Lung (tissue), 12 donors: ENCODE measurements around the gene OR2A25. TPM values are rescaled to one million over a fixed set of nuclear protein-coding genes. Genes with fewer than 3 reads are reported as not detected.
A peak's percentile ranks its signal among the peaks of the same experiment; 100 is the strongest.

Experiments
- ATAC-seq: fragments of 200-7000 bp; cut with Tn5 transposase; one replicate; pipeline ENCODE4 v1.9.1; 2020; ENCODE audit warnings: moderate number of reproducible peaks; ENCODE audit not compliant: insufficient read depth, low FRiP score
- DNase-seq, 3 donors: peaks; one replicate each; pipeline ENCODE4 v3.0.0-alpha.2; 2013 to 2017
- H3K27ac ChIP-seq, 2 donors: one replicate each; pipeline ENCODE4 v1.5.1; 2013; ENCODE audit warnings: mild to moderate bottlenecking in 2 of 2, moderate library complexity in 2 of 2, control low read depth in 1 of 2, inconsistent platforms in 1 of 2, low read depth in 1 of 2, low read length in 1 of 2
- H3K27me3 ChIP-seq, 3 donors: one replicate each; pipeline ENCODE4 v1.5.1; 2013; ENCODE audit warnings: low read length in 2 of 3; ENCODE audit not compliant: control insufficient read depth in 3 of 3, insufficient read depth in 3 of 3
- H3K36me3 ChIP-seq, 4 donors: one replicate each; pipeline ENCODE4 v1.5.1; 2013; ENCODE audit warnings: low read length in 4 of 4, mild to moderate bottlenecking in 1 of 4, moderate library complexity in 1 of 4; ENCODE audit not compliant: control insufficient read depth in 4 of 4, insufficient read depth in 4 of 4
- H3K4me1 ChIP-seq, 5 donors: one replicate each; pipeline ENCODE4 v1.5.1; 2013; ENCODE audit warnings: low read length in 5 of 5, mild to moderate bottlenecking in 2 of 5, moderate library complexity in 1 of 5; ENCODE audit not compliant: control insufficient read depth in 5 of 5, insufficient read depth in 5 of 5
- H3K4me3 ChIP-seq: one replicate; pipeline ENCODE4 v1.5.1; 2013; ENCODE audit warnings: mild to moderate bottlenecking, control low read depth, moderate library complexity
- H3K9ac ChIP-seq, 2 donors: one replicate each; pipeline ENCODE4 v1.5.1; 2013; ENCODE audit warnings: low read length in 2 of 2, control low read depth in 1 of 2; ENCODE audit not compliant: insufficient read depth in 1 of 2
- H3K9me3 ChIP-seq, 4 donors: one replicate each; pipeline ENCODE4 v1.5.1; 2013; ENCODE audit warnings: low read length in 3 of 4, mild to moderate bottlenecking in 1 of 4, moderate library complexity in 1 of 4; ENCODE audit not compliant: control insufficient read depth in 4 of 4, insufficient read depth in 3 of 4
- CTCF ChIP-seq: IDR thresholded peaks from 2 replicates; pipeline ENCODE4 v1.5.1; 2012; ENCODE audit warnings: mild to moderate bottlenecking; ENCODE audit errors: control extremely low read depth, extremely low read depth
- WGBS, 2 donors: extraction: QIAGEN DNeasy Blood & Tissue Kit; methylation state at CpG; one replicate each; pipeline ENCODE4 v1.1.7; 2013; 5-methylcytosine and 5-hydroxymethylcytosine counted together
- polyA plus RNA-seq, 2 donors: library from polyadenylated mRNA; stranded (reverse); fragments of 200-250 nt; gene quantifications; one replicate each; pipeline ENCODE4 v1.2.1, GENCODE V29; 2013
- total RNA-seq, 2 donors: library from RNA; depleted of rRNA in 1 of 2; stranded (reverse); fragments of >200 nt in 1 of 2; gene quantifications; one replicate each; pipeline ENCODE4 v1.2.1, GENCODE V29; 2014 to 2021
- donor health status: control.
- donor health status: control.
- donor health status: Bipolar disorder and iron deficiency.
- donor health status: healthy.
- donor health status: DM: yes; HTN: yes; CAD: no.

The OR2A25 gene
- total and polyA plus RNA-seq, 4 donors = not detected

- 46 to 57% methylated on average over 1 of the region's 1 CpG for WGBS, 2 donors
- Histone ChIP-seq H3K4me3 (no peak overlapping the region), H3K4me1 (peaks cover 0 to 55% (median 0%) of the 10 kb centered on the region in 5 donors), H3K36me3 (no peaks in the 10 kb centered on the region), H3K9ac (no peak overlapping the region), H3K27ac (no peak overlapping the region), H3K9me3 (no peaks in the 10 kb centered on the region), H3K27me3 (peaks cover 0 to 3% (median 0%) of the 10 kb centered on the region in 3 donors)
- ATAC-seq (no peak), DNase-seq (peak in 2 of 3 donors; percentile 47 to 58)
- no peak for TF ChIP-seq CTCF
Measured at GRCh38 chr7:144032985-144033709, 36.5 kb upstream of the OR2A25 start.

GRCh38 chr7:144035385-144035784 is 34.2 kb upstream of the OR2A25 start:
- Histone ChIP-seq H3K27me3 (no peaks in the 10 kb centered on the region), H3K9me3 (no peaks in the 10 kb centered on the region), H3K27ac (no peak overlapping the region), H3K36me3 (no peaks in the 10 kb centered on the region), H3K9ac (no peak overlapping the region), H3K4me1 (peaks cover 0 to 56% (median 0%) of the 10 kb centered on the region in 5 donors), H3K4me3 (no peak overlapping the region)
- DNase-seq = no peak
- no peak for TF ChIP-seq CTCF
- no peak for ATAC-seq

GRCh38 chr7:144036302-144036885 is 33.2 kb upstream of the OR2A25 start:
- H3K27ac ChIP-seq = no peak overlapping the region
- no peaks in the 10 kb centered on the region for H3K36me3 ChIP-seq

More at GRCh38 chr7:144036302-144036885, 33.2 kb upstream of the OR2A25 start:
- Histone ChIP-seq H3K27me3 (no peaks in the 10 kb centered on the region), H3K9ac (no peak overlapping the region), H3K4me3 (no peak overlapping the region), H3K4me1 (peaks cover 0 to 46% (median 0%) of the 10 kb centered on the region in 5 donors), H3K9me3 (no peaks in the 10 kb centered on the region)
- no peak for TF ChIP-seq CTCF
- no peak for ATAC-seq
- peak in 2 of 3 donors; percentile 40 to 58 for DNase-seq
- 0 to 38% methylated on average over 1 of the region's 1 CpG for WGBS, 2 donors
